ENCODE results near the gene C5orf22.

C5orf22 gene

DNA sequence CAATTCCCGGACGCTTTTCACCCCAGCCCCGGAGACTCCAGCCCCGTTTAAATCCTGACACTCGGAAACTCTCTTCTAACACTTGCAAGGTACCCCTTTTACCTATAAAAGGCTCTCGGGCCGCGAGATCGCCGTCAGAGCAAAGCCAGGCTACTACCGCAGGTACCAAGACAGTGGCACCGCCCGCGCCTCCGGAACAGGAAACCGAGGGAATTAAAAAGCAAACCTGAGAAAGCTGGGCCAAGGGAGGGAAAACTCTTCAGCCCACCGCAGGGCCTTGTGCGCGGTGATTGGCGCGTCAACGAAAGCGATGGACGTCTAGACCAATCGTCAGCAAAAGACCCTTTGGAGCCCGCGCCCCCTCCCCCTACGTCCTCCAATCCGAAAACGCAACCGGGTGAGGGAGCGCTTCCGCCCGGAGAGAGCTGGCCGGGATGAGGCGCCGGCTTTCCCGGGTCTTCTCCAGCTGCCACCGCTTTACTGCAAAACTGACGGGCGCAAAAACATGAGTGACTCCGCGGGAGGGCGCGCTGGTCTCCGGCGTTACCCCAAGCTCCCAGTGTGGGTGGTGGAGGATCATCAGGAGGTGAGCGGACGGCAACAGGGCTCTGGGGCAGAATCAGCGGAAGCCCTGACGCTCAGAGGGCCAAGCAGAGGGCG lies at the start of gene C5orf22, which contains the start of gene DROSHA:
C5orf22 (plus strand) TSS at position 414 of the 660 bp plus-strand sequence; CDS start at position 506, 92 bp downstream.
DROSHA (minus strand) TSS at position 206 of the 660 bp plus-strand sequence. CDS start 3,034 bp downstream, outside the sequence.
- TF ChIP-seq TAF1 (IDR thresholded peaks at IDR 0.05; ENCODE audit: low read depth) (peak; percentile 76), CREB1 (IDR thresholded peaks at IDR 0.05; ENCODE audit: low read depth) (peak; percentile 21; the same call in 1 of the 2 replicates), FOXM1 (IDR thresholded peaks at IDR 0.05; ENCODE audit: borderline replicate concordance, low read depth) (no peak), EGR1 (IDR thresholded peaks at IDR 0.05) (no peak)

DNA sequence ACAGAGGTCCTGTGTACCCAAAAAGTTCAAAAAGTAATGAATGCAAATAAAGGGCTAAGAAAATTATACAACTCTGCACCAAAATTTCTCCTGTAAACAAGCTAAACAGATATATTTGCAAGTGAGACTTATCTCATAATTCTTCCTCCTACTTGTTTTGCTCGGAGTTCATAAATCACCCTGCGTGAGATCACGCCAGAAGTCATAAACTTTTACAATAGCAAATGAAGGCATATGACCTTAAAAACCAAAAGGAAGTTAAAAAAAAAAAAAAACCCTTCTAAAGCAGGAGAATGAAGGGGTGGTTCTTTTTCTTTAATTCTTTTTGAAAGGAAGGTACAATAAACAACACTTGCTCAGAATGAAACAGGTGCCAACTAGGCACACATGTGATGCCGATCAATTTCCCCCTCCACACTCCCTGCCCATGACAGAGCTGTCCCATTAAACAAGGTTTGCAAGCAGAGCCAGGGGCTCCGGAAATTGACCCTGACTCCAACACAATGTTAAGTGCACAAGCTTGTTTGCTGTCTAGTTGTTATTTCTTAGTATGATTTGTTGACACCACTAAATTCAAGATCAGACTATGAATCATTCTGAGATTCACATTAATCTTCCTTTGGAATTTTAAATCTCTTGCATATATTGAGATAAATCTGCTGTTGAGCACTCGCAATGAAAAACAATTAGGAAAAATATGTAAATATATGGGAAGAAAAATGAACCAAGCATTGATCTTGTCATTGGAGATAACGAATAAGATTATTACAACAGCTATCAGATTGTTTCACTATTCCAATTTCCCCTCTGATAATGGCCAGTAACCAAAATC lies 46.5 kb upstream of the C5orf22 start:
- TF ChIP-seq FOXM1 (IDR thresholded peaks at IDR 0.05; ENCODE audit: borderline replicate concordance, low read depth) (no peak), NFIC (IDR thresholded peaks at IDR 0.05) (no peak), TAF1 (IDR thresholded peaks at IDR 0.05; ENCODE audit: low read depth) (no peak), TEAD4 (IDR thresholded peaks at IDR 0.05) (no peak), EGR1 (IDR thresholded peaks at IDR 0.05) (no peak), CEBPB (IDR thresholded peaks at IDR 0.05) (no peak), CREB1 (IDR thresholded peaks at IDR 0.05; ENCODE audit: low read depth) (no peak), ZBTB7A (IDR thresholded peaks at IDR 0.05; ENCODE audit: low read depth) (no peak), RAD21 (IDR thresholded peaks at IDR 0.05; ENCODE audit: low read depth) (no peak), EP300 (IDR thresholded peaks at IDR 0.05; ENCODE audit: borderline replicate concordance) (no peak), TCF12 (IDR thresholded peaks at IDR 0.05; ENCODE audit: low read depth) (no peak), YY1 (IDR thresholded peaks at IDR 0.05; ENCODE audit: low read depth) (no peak)
- TF ChIP-seq, protein P1, sequence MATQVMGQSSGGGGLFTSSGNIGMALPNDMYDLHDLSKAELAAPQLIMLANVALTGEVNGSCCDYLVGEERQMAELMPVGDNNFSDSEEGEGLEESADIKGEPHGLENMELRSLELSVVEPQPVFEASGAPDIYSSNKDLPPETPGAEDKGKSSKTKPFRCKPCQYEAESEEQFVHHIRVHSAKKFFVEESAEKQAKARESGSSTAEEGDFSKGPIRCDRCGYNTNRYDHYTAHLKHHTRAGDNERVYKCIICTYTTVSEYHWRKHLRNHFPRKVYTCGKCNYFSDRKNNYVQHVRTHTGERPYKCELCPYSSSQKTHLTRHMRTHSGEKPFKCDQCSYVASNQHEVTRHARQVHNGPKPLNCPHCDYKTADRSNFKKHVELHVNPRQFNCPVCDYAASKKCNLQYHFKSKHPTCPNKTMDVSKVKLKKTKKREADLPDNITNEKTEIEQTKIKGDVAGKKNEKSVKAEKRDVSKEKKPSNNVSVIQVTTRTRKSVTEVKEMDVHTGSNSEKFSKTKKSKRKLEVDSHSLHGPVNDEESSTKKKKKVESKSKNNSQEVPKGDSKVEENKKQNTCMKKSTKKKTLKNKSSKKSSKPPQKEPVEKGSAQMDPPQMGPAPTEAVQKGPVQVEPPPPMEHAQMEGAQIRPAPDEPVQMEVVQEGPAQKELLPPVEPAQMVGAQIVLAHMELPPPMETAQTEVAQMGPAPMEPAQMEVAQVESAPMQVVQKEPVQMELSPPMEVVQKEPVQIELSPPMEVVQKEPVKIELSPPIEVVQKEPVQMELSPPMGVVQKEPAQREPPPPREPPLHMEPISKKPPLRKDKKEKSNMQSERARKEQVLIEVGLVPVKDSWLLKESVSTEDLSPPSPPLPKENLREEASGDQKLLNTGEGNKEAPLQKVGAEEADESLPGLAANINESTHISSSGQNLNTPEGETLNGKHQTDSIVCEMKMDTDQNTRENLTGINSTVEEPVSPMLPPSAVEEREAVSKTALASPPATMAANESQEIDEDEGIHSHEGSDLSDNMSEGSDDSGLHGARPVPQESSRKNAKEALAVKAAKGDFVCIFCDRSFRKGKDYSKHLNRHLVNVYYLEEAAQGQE (IDR thresholded peaks at IDR 0.05; ENCODE audit: low read depth): no peak
- TF ChIP-seq, protein P2, sequence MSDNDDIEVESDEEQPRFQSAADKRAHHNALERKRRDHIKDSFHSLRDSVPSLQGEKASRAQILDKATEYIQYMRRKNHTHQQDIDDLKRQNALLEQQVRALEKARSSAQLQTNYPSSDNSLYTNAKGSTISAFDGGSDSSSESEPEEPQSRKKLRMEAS (IDR thresholded peaks at IDR 0.05): no peak
- TF ChIP-seq, protein P3, sequence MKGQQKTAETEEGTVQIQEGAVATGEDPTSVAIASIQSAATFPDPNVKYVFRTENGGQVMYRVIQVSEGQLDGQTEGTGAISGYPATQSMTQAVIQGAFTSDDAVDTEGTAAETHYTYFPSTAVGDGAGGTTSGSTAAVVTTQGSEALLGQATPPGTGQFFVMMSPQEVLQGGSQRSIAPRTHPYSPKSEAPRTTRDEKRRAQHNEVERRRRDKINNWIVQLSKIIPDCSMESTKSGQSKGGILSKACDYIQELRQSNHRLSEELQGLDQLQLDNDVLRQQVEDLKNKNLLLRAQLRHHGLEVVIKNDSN (IDR thresholded peaks at IDR 0.05): no peak

DNA sequence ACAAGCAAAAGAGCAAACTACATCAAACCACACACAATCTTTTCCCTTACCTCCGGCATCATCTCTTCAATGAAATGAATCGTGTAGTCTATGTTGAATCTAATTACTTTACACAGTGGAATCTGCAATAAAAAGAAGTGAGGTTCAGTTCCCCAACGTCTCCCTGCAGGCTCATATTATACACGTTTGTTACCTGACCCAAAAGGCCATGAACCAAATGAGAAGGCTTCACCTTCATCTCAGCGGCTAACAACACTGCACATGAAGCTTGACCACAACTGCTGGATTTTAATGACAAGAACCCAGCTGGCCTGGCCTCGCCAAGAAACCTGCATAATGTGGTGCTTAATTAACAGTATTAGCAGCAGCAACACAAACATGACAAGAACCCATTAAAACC lies 45.7 kb upstream of the C5orf22 start:
- TF ChIP-seq EP300 (IDR thresholded peaks at IDR 0.05; ENCODE audit: borderline replicate concordance) (no peak), NFIC (IDR thresholded peaks at IDR 0.05) (no peak), FOXM1 (IDR thresholded peaks at IDR 0.05; ENCODE audit: borderline replicate concordance, low read depth) (no peak), CEBPB (IDR thresholded peaks at IDR 0.05) (no peak), TEAD4 (IDR thresholded peaks at IDR 0.05) (no peak), CREB1 (IDR thresholded peaks at IDR 0.05; ENCODE audit: low read depth) (no peak), ZBTB7A (IDR thresholded peaks at IDR 0.05; ENCODE audit: low read depth) (no peak), TCF12 (IDR thresholded peaks at IDR 0.05; ENCODE audit: low read depth) (no peak), EGR1 (IDR thresholded peaks at IDR 0.05) (no peak), RAD21 (IDR thresholded peaks at IDR 0.05; ENCODE audit: low read depth) (no peak), YY1 (IDR thresholded peaks at IDR 0.05; ENCODE audit: low read depth) (no peak)
- TF ChIP-seq, protein P2 (IDR thresholded peaks at IDR 0.05): no peak
- TF ChIP-seq, protein P3 (IDR thresholded peaks at IDR 0.05): no peak

DNA sequence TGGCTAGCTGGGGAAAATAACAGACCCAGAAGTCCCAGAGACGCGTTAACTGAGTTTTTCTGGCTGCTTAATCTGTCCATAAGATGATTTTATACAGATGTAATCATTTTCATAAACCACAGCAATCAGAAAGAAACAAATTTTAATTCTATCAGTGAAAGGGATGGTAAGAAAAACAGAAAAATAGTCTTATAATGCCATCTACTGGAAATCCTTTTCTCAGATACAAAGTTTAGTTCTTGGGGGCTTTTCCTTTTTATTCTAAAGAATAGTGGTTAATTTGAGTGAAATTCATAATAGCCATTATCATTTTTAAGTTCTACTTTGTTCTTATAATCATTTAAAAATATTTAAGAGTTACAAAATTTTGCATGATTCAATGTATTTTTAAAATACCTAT lies 44.6 kb upstream of the C5orf22 start:
- no peak for TF ChIP-seq EGR1 (IDR thresholded peaks at IDR 0.05)
- no peak for TF ChIP-seq YY1 (IDR thresholded peaks at IDR 0.05; ENCODE audit: low read depth)

DNA sequence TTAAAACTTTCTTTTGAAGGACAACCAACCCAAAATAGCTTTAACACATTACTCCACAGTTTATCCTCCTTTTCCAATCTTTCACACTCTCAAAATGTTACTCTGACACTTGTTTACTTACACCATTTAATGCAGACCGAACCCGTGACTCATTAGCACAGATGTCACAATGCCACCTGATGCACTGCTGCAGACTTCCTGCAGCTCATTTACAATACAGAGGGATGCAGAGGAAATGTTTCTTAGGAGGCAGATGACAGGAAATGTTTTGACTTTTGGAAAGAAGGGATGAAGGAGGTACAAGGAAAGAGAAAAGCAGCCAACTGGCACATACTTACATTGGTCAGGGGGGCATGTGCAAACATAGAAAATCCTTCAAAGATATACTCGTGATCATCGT lies 39.2 kb upstream of the C5orf22 start:
- TF ChIP-seq, protein P2 (IDR thresholded peaks at IDR 0.05): no peak
- no peak for TF ChIP-seq EGR1 (IDR thresholded peaks at IDR 0.05)
- TF ChIP-seq, protein P3 (IDR thresholded peaks at IDR 0.05): no peak
- TF ChIP-seq CREB1 (IDR thresholded peaks at IDR 0.05; ENCODE audit: low read depth): no peak
- no peak for TF ChIP-seq EP300 (IDR thresholded peaks at IDR 0.05; ENCODE audit: borderline replicate concordance)
- no peak for TF ChIP-seq YY1 (IDR thresholded peaks at IDR 0.05; ENCODE audit: low read depth)
- TF ChIP-seq, protein P1 (IDR thresholded peaks at IDR 0.05; ENCODE audit: low read depth): no peak
- no peak for TF ChIP-seq FOXM1 (IDR thresholded peaks at IDR 0.05; ENCODE audit: borderline replicate concordance, low read depth)
